Lower leg skin (tissue), 3 donors: ENCODE measurements around the gene RABL3.

Source experiments
- POLR2A ChIP-seq, 2 donors: fragments of 450-650 bp; IDR thresholded peaks; one replicate each; pipeline ENCODE4 v1.6.1; 2016 to 2017; ENCODE audit warnings: antibody characterized with exemption in 2 of 2, mild to moderate bottlenecking in 1 of 2, moderate library complexity in 1 of 2
- TF ChIP-seq, protein P1 (sequence below), 3 donors: fragments of 450-650 bp; IDR thresholded peaks; one replicate each; pipeline ENCODE4 v1.5.1; 2016; ENCODE audit warnings: antibody characterized with exemption in 3 of 3, mild to moderate bottlenecking in 3 of 3, moderate library complexity in 2 of 3

DNA sequence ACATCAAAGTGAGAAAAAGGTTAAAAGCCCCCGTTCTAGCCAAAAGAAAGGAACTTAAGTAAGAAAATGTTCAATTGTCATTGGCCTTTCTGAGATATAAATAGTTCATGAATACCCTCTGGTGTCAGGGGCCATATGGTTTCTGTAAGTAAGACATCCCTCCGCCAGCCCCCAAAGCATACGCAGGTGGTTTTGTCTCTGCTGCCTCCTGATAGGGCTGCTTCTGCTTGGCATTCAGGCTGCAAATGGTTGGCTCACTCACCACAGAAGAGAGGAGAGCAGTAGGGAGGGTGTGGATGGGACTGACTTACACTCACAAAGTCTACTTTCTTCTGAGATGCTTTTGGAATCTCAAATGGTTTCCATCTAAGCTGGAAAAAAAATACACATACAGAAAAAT is 90.0 kb downstream of the RABL3 start:
- TF ChIP-seq, protein P1, sequence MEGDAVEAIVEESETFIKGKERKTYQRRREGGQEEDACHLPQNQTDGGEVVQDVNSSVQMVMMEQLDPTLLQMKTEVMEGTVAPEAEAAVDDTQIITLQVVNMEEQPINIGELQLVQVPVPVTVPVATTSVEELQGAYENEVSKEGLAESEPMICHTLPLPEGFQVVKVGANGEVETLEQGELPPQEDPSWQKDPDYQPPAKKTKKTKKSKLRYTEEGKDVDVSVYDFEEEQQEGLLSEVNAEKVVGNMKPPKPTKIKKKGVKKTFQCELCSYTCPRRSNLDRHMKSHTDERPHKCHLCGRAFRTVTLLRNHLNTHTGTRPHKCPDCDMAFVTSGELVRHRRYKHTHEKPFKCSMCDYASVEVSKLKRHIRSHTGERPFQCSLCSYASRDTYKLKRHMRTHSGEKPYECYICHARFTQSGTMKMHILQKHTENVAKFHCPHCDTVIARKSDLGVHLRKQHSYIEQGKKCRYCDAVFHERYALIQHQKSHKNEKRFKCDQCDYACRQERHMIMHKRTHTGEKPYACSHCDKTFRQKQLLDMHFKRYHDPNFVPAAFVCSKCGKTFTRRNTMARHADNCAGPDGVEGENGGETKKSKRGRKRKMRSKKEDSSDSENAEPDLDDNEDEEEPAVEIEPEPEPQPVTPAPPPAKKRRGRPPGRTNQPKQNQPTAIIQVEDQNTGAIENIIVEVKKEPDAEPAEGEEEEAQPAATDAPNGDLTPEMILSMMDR (IDR thresholded peaks at IDR 0.05), result no peak
- no peak for TF ChIP-seq POLR2A (IDR thresholded peaks at IDR 0.05)
